DMS53 (cell line): Measurements from ENCODE around the gene PROSER3.
A peak's percentile ranks its signal among the peaks of the same experiment; 100 is the strongest.
"Not testable (repeated sequence)": the region's sequence is repeated elsewhere in the genome, so short reads cannot be mapped to it uniquely, and the experiment has no call there.

Experiments used
- DNase-seq: peaks from one replicate; lab custom pipeline; 2025; lab: John Stamatoyannopoulos, UW

Gene PROSER3

DNA sequence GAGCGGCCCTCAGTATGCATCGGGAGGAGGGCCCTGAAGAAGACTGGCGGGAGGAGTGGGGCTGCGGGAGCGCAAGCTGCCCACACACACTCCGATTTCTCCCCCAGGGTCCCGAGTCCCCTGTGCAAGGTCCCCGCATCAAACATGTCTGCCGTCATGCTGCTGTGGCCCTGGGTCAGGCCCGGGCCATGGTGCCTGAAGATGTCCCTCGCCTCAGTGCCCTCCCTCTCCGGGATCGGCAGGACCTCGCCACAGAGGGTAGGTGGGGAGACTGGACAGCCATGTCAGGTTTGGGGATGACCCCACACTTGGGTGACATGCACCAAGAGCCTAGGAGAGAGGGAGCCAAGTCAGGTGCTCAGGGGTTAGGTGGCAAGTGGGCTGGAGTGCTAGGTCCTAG lies 35.5 kb upstream of the PROSER3 start:
- no peak for DNase-seq

DNA sequence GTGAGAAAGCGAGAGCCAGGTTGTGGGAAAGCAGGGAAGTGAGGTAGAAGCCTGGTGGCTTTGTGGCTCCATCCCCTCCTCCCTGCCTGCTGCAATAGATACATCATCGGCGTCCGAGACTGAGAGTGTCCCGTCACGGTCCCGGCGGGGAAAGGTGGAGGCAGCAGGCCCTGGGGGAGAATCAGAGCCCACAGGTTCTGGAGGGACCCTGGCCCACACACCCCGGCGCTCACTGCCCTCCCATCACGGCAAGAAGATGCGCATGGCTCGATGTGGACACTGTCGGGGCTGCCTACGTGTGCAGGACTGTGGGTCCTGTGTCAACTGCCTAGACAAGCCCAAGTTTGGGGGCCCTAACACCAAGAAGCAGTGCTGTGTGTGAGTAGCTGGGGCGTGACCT lies 35.1 kb upstream of the PROSER3 start:
- no peak for DNase-seq

DNA sequence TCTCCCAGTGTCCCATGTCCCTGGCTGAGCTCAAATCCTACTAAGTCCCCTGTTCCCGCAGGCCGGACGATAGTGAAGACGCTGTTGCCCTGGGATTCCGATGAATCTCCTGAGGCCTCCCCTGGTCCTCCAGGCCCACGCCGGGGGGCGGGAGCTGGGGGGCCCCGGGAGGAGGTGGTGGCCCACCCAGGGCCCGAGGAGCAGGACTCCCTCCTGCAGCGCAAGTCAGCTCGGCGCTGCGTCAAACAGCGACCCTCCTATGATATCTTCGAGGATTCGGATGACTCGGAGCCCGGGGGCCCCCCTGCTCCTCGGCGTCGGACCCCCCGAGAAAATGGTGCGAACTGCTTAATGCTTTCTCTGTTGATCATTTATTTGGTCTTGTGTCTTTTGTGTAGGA lies 34.3 kb upstream of the PROSER3 start:
- no peak for DNase-seq

DNA sequence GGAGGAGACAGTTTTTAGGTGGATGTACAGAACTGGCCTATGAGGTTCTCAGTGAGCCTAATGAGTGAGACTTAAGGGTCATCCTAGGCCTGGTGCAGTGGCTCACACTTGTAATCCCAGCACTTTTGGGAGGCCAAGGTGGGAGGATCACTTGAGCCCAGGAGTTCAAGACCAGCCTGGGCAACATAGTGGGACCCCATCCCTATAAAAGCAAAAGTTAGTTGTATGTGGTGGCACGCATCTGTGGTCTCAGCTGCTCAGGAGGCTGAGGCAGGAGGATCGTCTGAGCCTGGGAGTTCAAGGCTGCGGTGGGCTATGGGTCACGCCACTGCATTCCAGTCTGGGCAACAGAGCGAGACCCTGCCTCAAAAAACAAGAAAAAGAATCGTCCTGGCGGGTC lies 33.8 kb upstream of the PROSER3 start:
- not testable (repeated sequence) for DNase-seq

DNA sequence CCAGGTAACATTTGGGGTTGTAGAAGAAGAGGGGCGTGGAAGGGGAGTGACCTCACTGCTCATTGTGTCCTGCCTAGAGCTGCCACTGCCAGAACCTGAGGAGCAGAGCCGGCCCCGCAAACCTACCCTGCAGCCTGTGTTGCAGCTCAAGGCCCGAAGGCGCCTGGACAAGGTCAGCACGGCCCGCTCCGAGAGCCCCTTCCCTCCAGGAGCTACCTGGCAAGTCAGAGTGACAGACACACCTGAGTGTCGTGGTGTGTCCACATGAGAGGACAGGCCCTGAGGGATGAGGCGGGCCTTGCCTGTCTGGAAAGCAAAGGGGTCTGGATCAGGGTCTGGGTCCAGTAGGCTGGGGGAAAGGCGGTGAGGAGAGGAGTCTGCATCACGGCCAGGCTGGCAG lies 33.4 kb upstream of the PROSER3 start:
- no peak for DNase-seq

DNA sequence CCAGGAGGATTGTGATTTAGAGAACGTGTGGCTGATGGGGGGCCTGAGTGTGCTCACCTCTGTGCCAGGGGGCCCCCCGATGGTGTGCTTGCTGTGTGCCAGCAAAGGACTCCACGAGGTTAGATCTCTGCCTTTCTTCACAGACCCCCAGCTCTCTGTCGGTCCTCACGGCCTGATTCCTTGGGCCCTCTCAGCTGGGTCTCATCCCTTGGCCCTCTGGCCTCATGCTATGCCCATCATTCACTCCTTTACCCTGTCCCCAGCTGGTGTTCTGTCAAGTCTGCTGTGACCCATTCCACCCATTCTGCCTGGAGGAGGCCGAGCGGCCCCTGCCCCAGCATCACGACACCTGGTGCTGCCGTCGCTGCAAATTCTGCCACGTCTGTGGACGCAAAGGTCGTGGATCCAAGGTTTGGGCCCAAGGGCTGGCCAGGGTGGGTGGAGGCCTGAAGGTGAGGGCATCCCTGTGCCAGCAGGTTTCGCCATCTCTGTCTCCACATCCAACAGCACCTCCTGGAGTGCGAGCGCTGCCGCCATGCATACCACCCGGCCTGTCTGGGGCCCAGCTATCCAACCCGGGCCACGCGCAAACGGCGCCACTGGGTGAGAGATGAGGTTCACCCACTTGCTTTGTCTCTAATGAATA lies 32.6 kb upstream of the PROSER3 start:
- no peak for DNase-seq

DNA sequence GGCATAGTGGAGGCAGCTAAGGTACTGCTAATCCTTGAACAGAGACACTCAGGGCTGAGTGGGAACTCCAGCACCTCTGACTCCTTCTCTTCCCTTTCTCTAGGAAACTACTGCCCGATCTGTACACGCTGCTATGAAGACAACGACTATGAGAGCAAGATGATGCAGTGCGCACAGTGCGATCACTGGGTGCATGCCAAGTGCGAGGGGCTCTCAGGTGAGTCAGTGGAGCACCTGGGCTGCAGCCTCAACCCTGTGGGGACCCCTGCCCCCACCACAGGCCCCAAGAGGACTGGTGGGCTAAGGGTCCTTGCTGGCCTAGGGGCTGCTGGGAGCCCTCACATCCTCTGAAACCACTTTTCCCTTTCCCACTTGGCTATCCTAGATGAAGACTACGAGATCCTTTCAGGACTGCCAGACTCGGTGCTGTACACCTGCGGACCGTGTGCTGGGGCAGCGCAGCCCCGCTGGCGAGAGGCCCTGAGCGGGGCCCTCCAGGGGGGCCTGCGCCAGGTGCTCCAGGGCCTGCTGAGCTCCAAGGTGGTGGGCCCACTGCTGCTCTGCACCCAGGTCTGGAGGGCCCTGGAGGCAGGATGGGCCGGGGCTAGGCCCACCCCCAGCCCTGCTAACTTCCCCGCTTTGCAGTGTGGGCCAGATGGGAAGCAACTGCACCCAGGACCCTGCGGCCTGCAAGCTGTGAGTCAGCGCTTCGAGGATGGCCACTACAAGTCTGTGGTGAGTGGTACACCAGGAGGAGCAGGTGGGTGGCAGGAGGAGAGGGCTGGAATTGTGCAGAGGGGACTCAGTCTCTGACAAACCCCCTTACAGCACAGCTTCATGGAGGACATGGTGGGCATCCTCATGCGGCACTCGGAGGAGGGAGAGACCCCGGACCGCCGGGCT lies 30.7 kb upstream of the PROSER3 start:
- no peak for DNase-seq

DNA sequence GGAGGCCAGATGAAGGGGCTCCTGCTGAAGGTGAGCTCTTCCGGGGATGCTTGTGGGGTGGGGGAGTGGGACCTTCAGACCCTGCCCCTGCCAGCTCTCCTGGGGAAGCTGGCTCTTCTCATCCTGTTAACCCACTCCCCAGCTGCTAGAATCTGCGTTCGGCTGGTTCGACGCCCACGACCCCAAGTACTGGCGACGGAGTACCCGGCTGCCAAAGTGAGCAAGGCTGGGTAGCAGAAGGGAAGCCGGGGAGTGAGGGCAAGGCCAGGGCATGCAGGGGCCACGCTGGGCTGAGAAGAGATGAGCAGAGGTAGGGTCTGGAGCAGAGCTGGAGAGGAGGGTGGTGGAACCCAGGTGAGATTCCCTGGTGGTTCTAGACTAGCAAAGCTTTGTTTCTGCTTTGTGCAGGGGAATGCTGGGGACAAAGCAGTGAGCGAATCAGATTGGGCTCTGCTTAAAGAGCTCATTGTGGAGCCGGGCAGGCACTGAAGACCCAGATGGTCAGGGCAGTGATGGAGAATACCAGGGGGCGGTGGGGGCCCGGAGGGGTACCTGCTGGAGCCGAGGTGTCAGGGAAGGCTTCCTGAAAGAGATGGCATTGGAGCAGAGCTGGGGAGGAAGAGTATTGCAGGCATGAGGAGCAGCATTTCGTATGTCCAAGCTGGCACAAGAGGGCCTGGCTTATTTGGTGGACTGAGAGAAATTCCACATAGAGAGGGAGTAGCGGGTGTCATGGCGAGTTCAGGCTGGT lies 29.8 kb upstream of the PROSER3 start:
- no peak for DNase-seq

DNA sequence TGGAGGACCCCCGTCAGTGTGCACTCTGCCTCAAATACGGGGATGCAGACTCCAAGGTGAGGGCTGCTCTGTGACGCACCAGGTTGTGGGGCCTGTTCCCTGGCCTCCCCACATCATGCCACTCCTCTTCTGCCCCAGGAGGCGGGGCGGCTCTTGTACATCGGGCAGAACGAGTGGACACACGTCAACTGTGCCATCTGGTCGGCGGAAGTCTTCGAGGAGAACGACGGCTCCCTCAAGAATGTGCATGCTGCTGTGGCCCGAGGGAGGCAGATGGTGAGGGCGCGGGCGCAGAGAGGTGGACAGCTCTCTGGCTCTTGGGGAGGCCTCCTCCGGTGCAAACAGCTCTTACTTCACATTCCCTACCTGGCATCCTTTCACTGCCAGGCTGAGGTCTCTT lies 29.0 kb upstream of the PROSER3 start:
- no peak for DNase-seq

DNA sequence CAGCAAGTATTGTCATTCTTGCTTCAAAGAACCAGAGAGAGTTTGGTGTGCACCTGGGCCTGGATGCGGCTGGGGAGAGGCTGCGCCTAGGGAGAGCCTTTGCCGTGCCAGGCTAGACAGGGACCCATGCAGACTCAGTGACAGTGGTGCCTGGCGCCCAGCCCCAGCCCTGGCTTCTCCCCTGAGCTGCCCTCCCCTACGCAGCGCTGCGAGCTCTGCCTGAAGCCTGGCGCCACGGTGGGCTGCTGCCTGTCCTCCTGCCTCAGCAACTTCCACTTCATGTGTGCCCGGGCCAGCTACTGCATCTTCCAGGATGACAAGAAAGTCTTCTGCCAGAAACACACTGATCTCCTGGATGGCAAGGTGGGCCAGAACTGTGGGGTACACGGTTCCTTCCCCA lies 28.2 kb upstream of the PROSER3 start:
- DNase-seq: no peak

DNA sequence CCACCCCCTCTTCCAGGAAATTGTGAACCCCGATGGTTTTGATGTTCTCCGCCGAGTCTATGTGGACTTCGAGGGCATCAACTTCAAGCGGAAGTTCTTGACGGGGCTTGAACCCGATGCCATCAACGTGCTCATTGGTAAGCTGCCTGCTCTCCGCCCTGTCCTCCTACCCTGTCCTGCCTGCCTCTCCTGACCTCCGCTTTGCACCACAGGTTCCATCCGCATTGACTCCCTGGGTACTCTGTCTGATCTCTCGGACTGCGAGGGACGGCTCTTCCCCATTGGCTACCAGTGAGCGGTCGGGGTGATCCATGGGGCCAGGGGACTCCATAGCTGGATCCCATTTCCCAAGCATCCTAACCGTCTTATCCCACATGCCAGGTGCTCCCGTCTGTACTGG lies 27.6 kb upstream of the PROSER3 start:
- DNase-seq: no peak

DNA sequence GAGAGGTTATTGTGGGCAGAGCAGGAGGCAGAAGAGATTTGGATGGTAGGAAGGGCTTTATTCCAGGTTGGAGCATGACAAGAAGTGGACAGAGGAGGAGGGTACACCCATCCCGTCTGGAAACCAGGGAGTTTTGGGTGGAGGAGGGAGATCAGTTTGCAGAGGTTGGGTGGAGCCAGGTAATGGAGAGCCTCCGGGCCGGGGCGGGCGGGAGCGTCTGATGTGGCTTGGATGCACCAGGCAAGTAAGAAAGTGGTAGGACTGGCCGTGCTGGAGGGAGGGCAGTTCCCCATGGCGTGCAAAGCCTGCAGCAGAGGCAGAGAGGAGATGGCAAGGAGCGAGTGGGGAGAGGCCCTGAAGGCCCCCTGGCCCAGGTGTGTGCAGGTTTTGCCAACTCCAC lies 26.6 kb upstream of the PROSER3 start:
- DNase-seq: no peak

DNA sequence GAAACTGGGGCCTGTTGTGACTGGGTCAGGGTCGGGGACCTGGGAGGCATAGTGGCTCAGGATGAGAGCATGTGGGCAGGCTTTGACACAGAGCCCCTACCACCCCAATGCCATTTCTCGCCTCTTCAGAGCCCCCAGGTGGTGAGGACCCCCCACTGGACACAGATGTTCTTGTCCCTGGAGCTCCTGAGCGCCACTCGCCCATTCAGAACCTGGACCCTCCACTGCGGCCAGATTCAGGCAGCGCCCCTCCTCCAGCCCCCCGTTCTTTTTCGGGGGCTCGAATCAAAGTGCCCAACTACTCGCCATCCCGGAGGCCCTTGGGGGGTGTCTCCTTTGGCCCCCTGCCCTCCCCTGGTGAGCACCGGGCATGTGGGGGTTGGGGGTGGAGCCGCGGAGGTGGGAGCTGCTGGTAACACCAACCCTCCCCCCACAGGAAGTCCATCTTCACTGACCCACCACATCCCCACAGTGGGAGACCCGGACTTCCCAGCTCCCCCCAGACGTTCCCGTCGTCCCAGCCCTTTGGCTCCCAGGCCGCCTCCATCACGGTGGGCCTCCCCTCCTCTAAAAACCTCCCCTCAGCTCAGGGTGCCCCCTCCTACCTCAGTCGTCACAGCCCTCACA lies 26.1 kb upstream of the PROSER3 start:
- no peak for DNase-seq

DNA sequence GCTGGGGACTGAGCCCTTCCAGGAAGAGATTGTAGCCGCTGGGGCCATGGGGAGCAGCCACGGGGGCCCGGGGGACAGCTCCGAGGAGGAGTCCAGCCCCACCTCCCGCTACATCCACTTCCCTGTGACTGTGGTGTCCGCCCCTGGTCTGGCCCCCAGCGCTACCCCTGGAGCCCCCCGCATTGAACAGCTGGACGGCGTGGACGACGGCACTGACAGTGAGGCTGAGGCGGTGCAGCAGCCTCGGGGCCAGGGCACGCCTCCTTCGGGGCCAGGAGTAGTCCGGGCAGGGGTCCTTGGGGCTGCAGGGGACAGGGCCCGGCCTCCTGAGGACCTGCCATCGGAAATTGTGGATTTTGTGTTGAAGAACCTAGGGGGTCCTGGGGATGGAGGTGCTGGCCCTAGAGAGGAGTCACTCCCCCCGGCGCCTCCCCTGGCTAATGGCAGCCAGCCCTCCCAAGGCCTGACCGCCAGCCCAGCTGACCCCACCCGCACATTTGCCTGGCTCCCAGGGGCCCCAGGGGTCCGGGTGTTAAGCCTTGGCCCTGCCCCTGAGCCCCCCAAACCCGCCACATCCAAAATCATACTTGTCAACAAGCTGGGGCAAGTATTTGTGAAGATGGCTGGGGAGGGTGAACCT lies 25.3 kb upstream of the PROSER3 start:
- DNase-seq: no peak

DNA sequence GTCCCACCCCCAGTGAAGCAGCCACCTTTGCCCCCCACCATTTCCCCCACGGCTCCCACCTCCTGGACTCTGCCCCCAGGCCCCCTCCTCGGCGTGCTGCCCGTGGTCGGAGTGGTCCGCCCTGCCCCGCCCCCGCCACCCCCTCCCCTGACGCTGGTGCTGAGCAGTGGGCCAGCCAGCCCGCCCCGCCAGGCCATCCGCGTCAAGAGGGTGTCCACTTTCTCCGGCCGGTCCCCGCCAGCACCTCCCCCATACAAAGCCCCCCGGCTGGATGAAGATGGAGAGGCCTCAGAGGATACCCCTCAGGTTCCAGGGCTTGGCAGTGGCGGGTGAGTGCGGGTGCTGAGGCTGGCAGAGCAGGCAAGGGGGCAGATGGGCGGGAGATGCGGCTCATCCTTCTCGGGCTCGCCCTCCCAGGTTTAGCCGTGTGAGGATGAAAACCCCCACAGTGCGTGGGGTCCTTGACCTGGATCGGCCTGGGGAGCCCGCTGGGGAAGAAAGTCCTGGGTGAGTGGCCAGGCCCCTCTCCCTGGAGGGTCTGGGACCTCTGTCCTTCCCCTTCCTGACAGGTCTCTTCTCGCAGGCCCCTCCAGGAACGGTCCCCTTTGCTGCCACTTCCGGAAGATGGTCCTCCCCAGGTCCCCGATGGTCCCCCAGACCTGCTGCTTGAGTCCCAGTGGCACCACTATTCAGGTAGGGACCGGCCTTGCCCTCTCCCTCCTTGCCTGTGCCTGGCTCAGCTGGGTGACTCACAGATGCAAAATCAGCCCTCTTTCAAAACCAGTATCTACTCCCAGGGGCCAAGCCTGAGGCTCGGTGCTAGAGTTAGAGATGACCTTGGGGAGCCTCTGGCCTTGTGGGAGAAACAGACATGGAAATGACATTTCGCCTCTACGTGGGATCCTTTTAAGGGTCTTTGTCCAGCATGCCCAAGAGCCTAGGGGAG lies 24.5 kb upstream of the PROSER3 start:
- no peak for DNase-seq

DNA sequence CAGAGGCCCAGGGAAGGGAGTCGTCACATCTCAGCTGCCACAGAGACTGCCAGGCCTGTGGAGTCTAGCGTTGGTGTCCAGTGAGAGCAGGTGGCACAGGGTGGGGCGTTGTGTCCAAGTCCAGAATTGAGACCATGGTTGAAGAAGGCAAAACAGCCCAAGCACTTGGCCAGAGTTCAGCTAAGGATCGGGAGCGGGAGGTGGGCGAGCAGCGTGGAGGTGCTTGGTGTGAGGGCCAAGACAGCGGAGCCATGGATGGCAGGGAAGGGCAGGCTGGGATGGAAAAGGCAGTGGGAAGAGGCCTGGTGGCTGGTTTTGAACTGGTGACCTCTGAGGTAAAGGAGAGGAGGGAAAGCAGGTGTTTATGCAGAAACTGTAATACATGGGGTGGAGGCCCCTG lies 23.7 kb upstream of the PROSER3 start:
- no peak for DNase-seq

DNA sequence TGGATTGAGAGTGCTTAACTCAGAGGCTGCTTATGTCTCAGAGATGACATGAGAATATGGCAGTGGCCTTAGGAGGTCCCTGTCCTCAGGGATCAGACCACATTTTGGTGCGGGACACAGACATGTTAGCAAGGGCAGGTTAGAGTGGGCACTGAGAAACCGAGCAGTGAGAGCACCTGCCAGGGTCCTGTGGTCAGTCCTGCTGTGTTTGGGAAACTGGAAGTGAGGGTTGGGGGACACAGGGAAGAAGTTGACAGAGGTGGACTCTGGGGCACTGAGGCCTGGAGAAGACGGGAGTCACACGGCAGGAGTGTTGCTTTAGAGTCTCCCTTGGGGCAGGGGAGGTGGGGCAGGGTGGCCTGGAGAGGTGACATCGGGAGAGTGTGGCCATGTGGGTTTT lies 23.1 kb upstream of the PROSER3 start:
- no peak for DNase-seq

DNA sequence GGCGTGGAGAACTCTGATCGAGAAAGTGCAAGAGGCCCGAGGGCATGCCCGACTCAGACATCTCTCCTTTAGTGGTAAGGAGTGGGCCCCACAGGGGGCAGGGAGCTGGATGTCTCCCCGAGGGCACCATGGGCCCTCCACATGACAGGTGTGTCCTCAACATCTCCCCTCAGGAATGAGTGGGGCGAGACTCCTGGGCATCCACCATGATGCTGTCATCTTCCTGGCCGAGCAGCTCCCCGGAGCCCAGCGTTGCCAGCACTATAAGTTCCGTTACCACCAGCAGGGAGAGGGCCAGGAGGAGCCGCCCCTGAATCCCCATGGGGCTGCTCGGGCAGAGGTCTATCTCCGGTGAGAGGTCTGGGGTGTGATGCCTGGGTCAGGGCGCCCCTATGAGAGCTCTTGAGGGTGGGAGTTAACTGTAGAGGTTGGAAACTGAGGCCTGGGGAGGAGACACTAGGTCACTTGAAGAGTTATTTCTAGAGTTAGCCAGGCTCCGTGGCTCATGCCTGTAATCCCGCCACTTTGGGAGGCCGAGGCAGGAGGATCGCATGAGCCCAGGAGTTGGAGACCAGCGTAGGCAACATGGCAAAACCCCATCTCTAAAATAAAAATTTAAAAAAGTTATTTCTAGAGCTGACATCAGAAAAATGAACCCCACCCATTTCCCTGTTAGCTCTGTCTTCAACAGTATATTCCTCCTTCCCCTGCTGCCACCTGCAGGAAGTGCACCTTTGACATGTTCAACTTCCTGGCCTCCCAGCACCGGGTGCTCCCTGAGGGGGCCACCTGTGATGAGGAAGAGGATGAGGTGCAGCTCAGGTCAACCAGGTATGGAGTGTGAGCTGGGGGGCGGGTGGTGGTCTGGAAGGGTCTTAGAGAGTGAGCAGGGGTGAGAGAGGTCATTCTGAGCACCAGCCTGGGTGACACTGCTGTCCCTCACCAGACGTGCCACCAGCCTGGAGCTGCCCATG lies 20.8 kb upstream of the PROSER3 start:
- peak; percentile 61 for DNase-seq

DNA sequence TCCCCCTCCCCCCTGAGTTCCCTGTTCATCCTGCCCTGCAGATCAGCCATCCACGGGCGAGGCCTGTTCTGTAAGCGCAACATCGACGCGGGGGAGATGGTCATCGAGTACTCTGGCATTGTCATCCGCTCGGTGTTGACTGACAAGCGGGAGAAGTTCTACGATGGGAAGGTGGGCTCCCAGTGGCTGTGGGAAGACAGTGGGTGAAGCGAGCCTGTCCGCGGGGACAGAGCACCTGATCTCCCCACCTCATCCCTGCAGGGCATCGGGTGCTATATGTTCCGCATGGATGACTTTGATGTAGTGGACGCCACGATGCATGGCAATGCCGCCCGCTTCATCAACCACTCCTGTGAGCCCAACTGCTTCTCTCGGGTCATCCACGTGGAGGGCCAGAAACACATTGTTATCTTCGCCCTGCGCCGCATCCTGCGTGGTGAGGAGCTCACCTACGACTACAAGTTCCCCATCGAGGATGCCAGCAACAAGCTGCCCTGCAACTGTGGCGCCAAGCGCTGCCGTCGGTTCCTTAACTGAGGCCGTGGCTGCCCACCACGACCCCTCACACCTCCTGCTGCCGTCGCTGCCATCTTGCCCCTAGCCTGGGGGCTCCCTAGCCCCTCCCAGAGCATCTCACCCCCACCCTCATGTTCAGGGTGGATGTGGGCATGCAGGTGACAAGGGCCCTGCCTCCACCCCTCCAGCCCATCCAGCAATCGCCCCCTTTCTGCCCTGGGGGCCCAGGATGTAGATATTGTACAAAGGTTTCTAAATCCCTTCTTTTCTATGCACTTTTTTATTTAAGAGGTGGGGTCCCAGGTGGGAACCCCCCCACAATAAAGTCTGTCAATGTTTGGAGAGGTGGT lies 19.7 kb upstream of the PROSER3 start:
- DNase-seq: no peak
